Measurements from ENCODE around the gene ZNF598.
A peak's percentile ranks its signal among the peaks of the same experiment; 100 is the strongest.
"Not testable (repeated sequence)": the region's sequence is repeated elsewhere in the genome, so short reads cannot be mapped to it uniquely, and the experiment has no call there.

ZNF598 gene

GRCh38 chr16:2039274-2040031 is 29.8 kb upstream of the ZNF598 start:
- no peak overlapping the region for H3K9ac ChIP-seq (ENCODE audit: low read length)
- H3K4me3 ChIP-seq (ENCODE audit: low read depth, low read length), result no peak overlapping the region
- H3K4me1 ChIP-seq (ENCODE audit: control insufficient read depth, insufficient read depth, low read length), result peaks cover 13% of the 10 kb centered on the region; the same call in 1 of the 2 replicates
- no peaks in the 10 kb centered on the region for H3K9me3 ChIP-seq (ENCODE audit: control insufficient read depth, insufficient read depth, low read depth, low read length)
- no peaks in the 10 kb centered on the region for H3K27me3 ChIP-seq (ENCODE audit: control insufficient read depth, insufficient read depth, low read length)
- peaks cover 15% of the 10 kb centered on the region for H3K36me3 ChIP-seq (ENCODE audit: control insufficient read depth, insufficient read depth, low read length)
- H3K27ac ChIP-seq (ENCODE audit: low read depth, low read length), result no peak overlapping the region

GRCh38 chr16:2038382-2039231 is 29.0 kb upstream of the ZNF598 start:
- Histone ChIP-seq H3K9me3 (ENCODE audit: control insufficient read depth, insufficient read depth, low read depth, low read length) (no peaks in the 10 kb centered on the region), H3K4me1 (ENCODE audit: control insufficient read depth, insufficient read depth, low read length) (peaks cover 19% of the 10 kb centered on the region; the same call in 1 of the 2 replicates), H3K27ac (ENCODE audit: low read depth, low read length) (no peak overlapping the region), H3K36me3 (ENCODE audit: control insufficient read depth, insufficient read depth, low read length) (peaks cover 14% of the 10 kb centered on the region), H3K9ac (ENCODE audit: low read length) (no peak overlapping the region), H3K27me3 (ENCODE audit: control insufficient read depth, insufficient read depth, low read length) (no peaks in the 10 kb centered on the region), H3K4me3 (ENCODE audit: low read depth, low read length) (no peak overlapping the region)

DNA sequence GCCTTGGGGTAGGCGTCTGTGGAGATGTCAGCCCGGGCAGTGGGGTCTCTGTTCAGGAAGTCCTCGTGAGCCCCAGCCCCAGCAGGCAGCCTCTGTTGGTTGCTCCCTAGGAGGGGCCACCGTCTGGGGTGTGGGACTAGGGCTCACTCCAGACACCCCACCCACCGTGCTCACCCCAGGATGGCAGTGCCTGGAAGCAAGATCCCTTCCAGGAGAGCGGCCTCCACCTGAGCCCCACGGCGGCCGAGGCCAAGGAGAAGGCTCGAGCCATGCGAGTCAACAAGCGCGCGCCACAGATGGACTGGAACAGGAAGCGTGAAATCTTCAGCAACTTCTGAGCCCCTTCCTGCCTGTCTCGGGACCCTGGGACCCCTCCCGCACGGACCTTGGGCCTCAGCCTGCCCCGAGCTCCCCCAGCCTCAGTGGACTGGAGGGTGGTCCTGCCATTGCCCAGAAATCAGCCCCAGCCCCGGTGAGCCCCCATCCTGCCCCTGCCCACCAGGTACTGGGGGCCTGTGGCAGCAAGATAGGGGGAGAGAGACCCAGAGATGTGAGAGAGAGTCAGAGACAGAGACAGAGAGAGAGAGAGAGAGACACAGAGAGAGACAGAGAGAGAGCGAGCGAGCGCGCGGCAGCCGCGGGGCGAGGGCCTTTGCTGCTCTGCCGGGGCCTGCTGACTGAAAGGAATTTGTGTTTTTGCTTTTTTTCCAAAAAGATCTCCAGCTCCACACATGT is 28.2 kb upstream of the ZNF598 start:
- H3K9me3 ChIP-seq (ENCODE audit: control insufficient read depth, insufficient read depth, low read depth, low read length), result no peaks in the 10 kb centered on the region
- peaks cover 24% of the 10 kb centered on the region; the same call in 1 of the 2 replicates for H3K4me1 ChIP-seq (ENCODE audit: control insufficient read depth, insufficient read depth, low read length)
- no peaks in the 10 kb centered on the region for H3K27me3 ChIP-seq (ENCODE audit: control insufficient read depth, insufficient read depth, low read length)
- no peak overlapping the region for H3K27ac ChIP-seq (ENCODE audit: low read depth, low read length)
- H3K4me3 ChIP-seq (ENCODE audit: low read depth, low read length), result no peak overlapping the region
- H3K9ac ChIP-seq (ENCODE audit: low read length), result no peak overlapping the region
- H3K36me3 ChIP-seq (ENCODE audit: control insufficient read depth, insufficient read depth, low read length), result peaks cover 9% of the 10 kb centered on the region

DNA sequence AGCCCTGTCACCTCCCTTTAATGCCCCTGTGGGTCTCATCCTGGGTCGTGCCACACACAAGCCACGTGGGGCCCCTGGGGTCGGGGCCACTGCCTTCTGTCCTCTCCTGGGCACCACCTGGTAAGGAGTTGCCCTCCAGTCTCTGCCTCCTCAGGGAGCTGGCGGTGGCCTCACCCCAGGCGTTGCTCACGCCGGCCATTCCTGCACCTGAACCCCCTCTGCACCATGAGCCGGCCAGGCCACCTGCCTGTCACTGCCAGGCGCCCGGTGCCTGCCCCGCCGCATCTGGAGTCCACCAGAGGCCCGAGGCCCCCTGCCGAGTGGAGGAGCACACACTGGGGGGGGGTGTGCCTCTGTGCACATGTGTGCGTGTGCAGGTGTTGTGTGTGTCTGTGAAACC is 27.5 kb upstream of the ZNF598 start:
- Histone ChIP-seq H3K4me1 (ENCODE audit: control insufficient read depth, insufficient read depth, low read length) (peaks cover 24% of the 10 kb centered on the region; the same call in 1 of the 2 replicates), H3K36me3 (ENCODE audit: control insufficient read depth, insufficient read depth, low read length) (peaks cover 9% of the 10 kb centered on the region), H3K27ac (ENCODE audit: low read depth, low read length) (no peak overlapping the region), H3K4me3 (ENCODE audit: low read depth, low read length) (no peak overlapping the region), H3K9ac (ENCODE audit: low read length) (no peak overlapping the region), H3K27me3 (ENCODE audit: control insufficient read depth, insufficient read depth, low read length) (no peaks in the 10 kb centered on the region), H3K9me3 (ENCODE audit: control insufficient read depth, insufficient read depth, low read depth, low read length) (no peaks in the 10 kb centered on the region)

- H3K27ac ChIP-seq (ENCODE audit: low read depth, low read length), result no peak overlapping the region
- H3K9me3 ChIP-seq (ENCODE audit: control insufficient read depth, insufficient read depth, low read depth, low read length), result no peaks in the 10 kb centered on the region
- peaks cover 24% of the 10 kb centered on the region; the same call in 1 of the 2 replicates for H3K4me1 ChIP-seq (ENCODE audit: control insufficient read depth, insufficient read depth, low read length)
- H3K36me3 ChIP-seq (ENCODE audit: control insufficient read depth, insufficient read depth, low read length), result peaks cover 9% of the 10 kb centered on the region
- no peak overlapping the region for H3K4me3 ChIP-seq (ENCODE audit: low read depth, low read length)
- H3K27me3 ChIP-seq (ENCODE audit: control insufficient read depth, insufficient read depth, low read length), result no peaks in the 10 kb centered on the region
- no peak overlapping the region for H3K9ac ChIP-seq (ENCODE audit: low read length)
Observed at GRCh38 chr16:2036200-2036966, 26.8 kb upstream of the ZNF598 start.

GRCh38 chr16:2035431-2036199 is 26.0 kb upstream of the ZNF598 start:
- H3K36me3 ChIP-seq (ENCODE audit: control insufficient read depth, insufficient read depth, low read length), result peaks cover 9% of the 10 kb centered on the region
- H3K9ac ChIP-seq (ENCODE audit: low read length), result no peak overlapping the region
- H3K9me3 ChIP-seq (ENCODE audit: control insufficient read depth, insufficient read depth, low read depth, low read length), result no peaks in the 10 kb centered on the region
- no peak overlapping the region for H3K4me3 ChIP-seq (ENCODE audit: low read depth, low read length)
- peaks cover 24% of the 10 kb centered on the region; the same call in 1 of the 2 replicates for H3K4me1 ChIP-seq (ENCODE audit: control insufficient read depth, insufficient read depth, low read length)
- 0 out of 2 replicates have a peak overlapping the region, but pooled peaks have one; percentile 33 for H3K27ac ChIP-seq (ENCODE audit: low read depth, low read length)
- no peaks in the 10 kb centered on the region for H3K27me3 ChIP-seq (ENCODE audit: control insufficient read depth, insufficient read depth, low read length)

- Histone ChIP-seq H3K36me3 (ENCODE audit: control insufficient read depth, insufficient read depth, low read length) (peaks cover 9% of the 10 kb centered on the region), H3K4me3 (ENCODE audit: low read depth, low read length) (no peak overlapping the region), H3K9me3 (ENCODE audit: control insufficient read depth, insufficient read depth, low read depth, low read length) (no peaks in the 10 kb centered on the region), H3K4me1 (ENCODE audit: control insufficient read depth, insufficient read depth, low read length) (peaks cover 24% of the 10 kb centered on the region; the same call in 1 of the 2 replicates), H3K27ac (ENCODE audit: low read depth, low read length) (0 out of 2 replicates have a peak overlapping the region, but pooled peaks have one; percentile 33), H3K9ac (ENCODE audit: low read length) (no peak overlapping the region), H3K27me3 (ENCODE audit: control insufficient read depth, insufficient read depth, low read length) (no peaks in the 10 kb centered on the region)
Observed at GRCh38 chr16:2034696-2035430, 25.2 kb upstream of the ZNF598 start.

GRCh38 chr16:2033909-2034695 is 24.5 kb upstream of the ZNF598 start:
- H3K27me3 ChIP-seq (ENCODE audit: control insufficient read depth, insufficient read depth, low read length); H3K9me3 ChIP-seq (ENCODE audit: control insufficient read depth, insufficient read depth, low read depth, low read length); H3K36me3 ChIP-seq (ENCODE audit: control insufficient read depth, insufficient read depth, low read length); H3K4me3 ChIP-seq (ENCODE audit: low read depth, low read length); H3K27ac ChIP-seq (ENCODE audit: low read depth, low read length); H3K9ac ChIP-seq (ENCODE audit: low read length): not testable (repeated sequence)
- H3K4me1 ChIP-seq (ENCODE audit: control insufficient read depth, insufficient read depth, low read length), result peaks cover 22% of the 10 kb centered on the region; the same call in 1 of the 2 replicates
